ENCODE results near the gene SLC22A16.

GRCh38 chr6:110492584-110492983 lies 16.2 kb upstream of the SLC22A16 start:
- TF ChIP-seq, protein P1, sequence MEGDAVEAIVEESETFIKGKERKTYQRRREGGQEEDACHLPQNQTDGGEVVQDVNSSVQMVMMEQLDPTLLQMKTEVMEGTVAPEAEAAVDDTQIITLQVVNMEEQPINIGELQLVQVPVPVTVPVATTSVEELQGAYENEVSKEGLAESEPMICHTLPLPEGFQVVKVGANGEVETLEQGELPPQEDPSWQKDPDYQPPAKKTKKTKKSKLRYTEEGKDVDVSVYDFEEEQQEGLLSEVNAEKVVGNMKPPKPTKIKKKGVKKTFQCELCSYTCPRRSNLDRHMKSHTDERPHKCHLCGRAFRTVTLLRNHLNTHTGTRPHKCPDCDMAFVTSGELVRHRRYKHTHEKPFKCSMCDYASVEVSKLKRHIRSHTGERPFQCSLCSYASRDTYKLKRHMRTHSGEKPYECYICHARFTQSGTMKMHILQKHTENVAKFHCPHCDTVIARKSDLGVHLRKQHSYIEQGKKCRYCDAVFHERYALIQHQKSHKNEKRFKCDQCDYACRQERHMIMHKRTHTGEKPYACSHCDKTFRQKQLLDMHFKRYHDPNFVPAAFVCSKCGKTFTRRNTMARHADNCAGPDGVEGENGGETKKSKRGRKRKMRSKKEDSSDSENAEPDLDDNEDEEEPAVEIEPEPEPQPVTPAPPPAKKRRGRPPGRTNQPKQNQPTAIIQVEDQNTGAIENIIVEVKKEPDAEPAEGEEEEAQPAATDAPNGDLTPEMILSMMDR (IDR thresholded peaks at IDR 0.05; ENCODE audit: insufficient read depth, low read length, poor library complexity, severe bottlenecking) = no peak
- TF ChIP-seq EZH2phosphoT487 (conservative IDR thresholded peaks at IDR 0.05; ENCODE audit: low read length) = no peak

Measured in SU-DHL-6 (cell line).